Measurements from ENCODE around the gene ADAM19.

ADAM19 gene

GRCh38 chr5:157597277-157597676 is 21.7 kb upstream of the ADAM19 start:
- DNase-seq (ENCODE audit: low read depth in 2 of 2): no peak

- DNase-seq (ENCODE audit: low read depth in 2 of 2): no peak
These were observed 20.9 kb upstream of the ADAM19 start for GRCh38 chr5:157596487-157596886.

GRCh38 chr5:157594675-157595459 is 19.3 kb upstream of the ADAM19 start:
- DNase-seq (ENCODE audit: low read depth in 2 of 2): no peak

GRCh38 chr5:157594257-157594656 is 18.7 kb upstream of the ADAM19 start:
- no peak for DNase-seq (ENCODE audit: low read depth in 2 of 2)

GRCh38 chr5:157593052-157593757 is 17.6 kb upstream of the ADAM19 start:
- DNase-seq (ENCODE audit: low read depth in 2 of 2): no peak

GRCh38 chr5:157592594-157592993 is 17.0 kb upstream of the ADAM19 start:
- DNase-seq (ENCODE audit: low read depth in 2 of 2): no peak

- no peak for DNase-seq (ENCODE audit: low read depth in 2 of 2)
These were observed 14.9 kb upstream of the ADAM19 start for GRCh38 chr5:157590478-157590877.

GRCh38 chr5:157584628-157585027 is 9.1 kb upstream of the ADAM19 start:
- no peak for DNase-seq (ENCODE audit: low read depth in 2 of 2)

- DNase-seq (ENCODE audit: low read depth in 2 of 2): no peak
These were observed 7.4 kb upstream of the ADAM19 start for GRCh38 chr5:157582731-157583620.

- no peak for DNase-seq (ENCODE audit: low read depth in 2 of 2)
These were observed 6.3 kb upstream of the ADAM19 start for GRCh38 chr5:157581901-157582300.

- DNase-seq (ENCODE audit: low read depth in 2 of 2): no peak
These were observed 2.7 kb upstream of the ADAM19 start for GRCh38 chr5:157578079-157578780.

GRCh38 chr5:157576678-157577077 is 1.1 kb upstream of the ADAM19 start:
- no peak for DNase-seq (ENCODE audit: low read depth in 2 of 2)

GRCh38 chr5:157574456-157575380 is 857 bp downstream of the ADAM19 start:
- no peak for DNase-seq (ENCODE audit: low read depth in 2 of 2)

- no peak for DNase-seq (ENCODE audit: low read depth in 2 of 2)
These were observed 4.2 kb downstream of the ADAM19 start for GRCh38 chr5:157571357-157571827.

GRCh38 chr5:157570531-157571200 is 4.9 kb downstream of the ADAM19 start:
- DNase-seq (ENCODE audit: low read depth in 2 of 2): no peak

- DNase-seq (ENCODE audit: low read depth in 2 of 2): no peak
These were observed 6.9 kb downstream of the ADAM19 start for GRCh38 chr5:157568720-157569119.

- DNase-seq (ENCODE audit: low read depth in 2 of 2): no peak
These were observed 7.4 kb downstream of the ADAM19 start for GRCh38 chr5:157568222-157568621.

GRCh38 chr5:157566902-157567489 is 8.6 kb downstream of the ADAM19 start:
- no peak for DNase-seq (ENCODE audit: low read depth in 2 of 2)

GRCh38 chr5:157563929-157564716 is 11.5 kb downstream of the ADAM19 start:
- no peak for DNase-seq (ENCODE audit: low read depth in 2 of 2)

All from stimulated activated CD4-positive, alpha-beta T cell treated with anti-CD3 and anti-CD28 coated beads, Interleukin-15, amount 100 ng/mL, for 48 hours (primary cell).